ENCODE results near the gene E2F4. TPM values are rescaled to one million over a fixed set of nuclear protein-coding genes. Genes with fewer than 3 reads are reported as not detected.

The E2F4 gene
- total RNA-seq, 1 donor from 2014 or later: 66.5 TPM

GRCh38 chr16:67202426-67202825 is 10.5 kb downstream of the E2F4 start:
- ATAC-seq (no peak), DNase-seq (no peak)
- Histone ChIP-seq H3K9me3 (no peaks in the 10 kb centered on the region), H3K27me3 (ENCODE audit: low read depth) (no peaks in the 10 kb centered on the region), H3K4me1 (peaks cover 13% of the 10 kb centered on the region), H3K4me3 (no peak overlapping the region), H3K27ac (no peak overlapping the region), H3K36me3 (peaks cover 50% of the 10 kb centered on the region)
- intact Hi-C loops (cut with DNase I): no loop called here
- TF ChIP-seq CTCF (IDR thresholded peaks at IDR 0.05): no peak

GRCh38 chr16:67202956-67203493 is 11.1 kb downstream of the E2F4 start:
- DNase-seq (no peak), ATAC-seq (no peak)
- intact Hi-C loops (cut with DNase I): no loop called here
- Histone ChIP-seq H3K36me3 (peaks cover 44% of the 10 kb centered on the region), H3K27ac (no peak overlapping the region), H3K27me3 (ENCODE audit: low read depth) (no peaks in the 10 kb centered on the region), H3K4me1 (peaks cover 12% of the 10 kb centered on the region), H3K4me3 (no peak overlapping the region), H3K9me3 (no peaks in the 10 kb centered on the region)
- TF ChIP-seq CTCF (IDR thresholded peaks at IDR 0.05): no peak

DNA sequence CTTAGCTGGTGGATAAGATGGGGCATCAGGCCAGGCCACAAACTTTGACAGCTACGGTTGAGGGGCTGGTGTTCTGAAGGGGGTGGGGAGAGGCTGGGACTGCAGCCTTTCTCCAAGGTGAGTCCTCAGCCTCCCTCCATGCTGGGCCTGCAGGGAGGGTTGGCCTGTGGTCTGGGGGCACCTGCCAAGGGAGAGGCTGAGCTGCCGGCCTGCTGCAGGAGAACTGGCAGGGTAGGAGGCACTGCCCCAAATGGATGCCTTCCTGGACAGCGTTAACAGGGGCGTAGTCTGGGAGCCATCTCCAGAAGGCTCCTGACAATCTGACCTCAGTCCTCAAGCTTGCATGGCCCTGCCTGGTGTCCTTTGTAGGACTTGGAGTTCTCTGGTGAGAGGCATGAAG is 12.1 kb downstream of the E2F4 start:
- H3K9me3 ChIP-seq: no peaks in the 10 kb centered on the region
- peaks cover 1% of the 10 kb centered on the region for H3K4me1 ChIP-seq
- H3K4me3 ChIP-seq: no peak overlapping the region
- no peak for ATAC-seq
- no peak for DNase-seq
- H3K36me3 ChIP-seq: peaks cover 39% of the 10 kb centered on the region
- no peak overlapping the region for H3K27ac ChIP-seq
- H3K27me3 ChIP-seq (ENCODE audit: low read depth): no peaks in the 10 kb centered on the region
- TF ChIP-seq CTCF (IDR thresholded peaks at IDR 0.05): no peak
- intact Hi-C loops (cut with DNase I): no loop called here

DNA sequence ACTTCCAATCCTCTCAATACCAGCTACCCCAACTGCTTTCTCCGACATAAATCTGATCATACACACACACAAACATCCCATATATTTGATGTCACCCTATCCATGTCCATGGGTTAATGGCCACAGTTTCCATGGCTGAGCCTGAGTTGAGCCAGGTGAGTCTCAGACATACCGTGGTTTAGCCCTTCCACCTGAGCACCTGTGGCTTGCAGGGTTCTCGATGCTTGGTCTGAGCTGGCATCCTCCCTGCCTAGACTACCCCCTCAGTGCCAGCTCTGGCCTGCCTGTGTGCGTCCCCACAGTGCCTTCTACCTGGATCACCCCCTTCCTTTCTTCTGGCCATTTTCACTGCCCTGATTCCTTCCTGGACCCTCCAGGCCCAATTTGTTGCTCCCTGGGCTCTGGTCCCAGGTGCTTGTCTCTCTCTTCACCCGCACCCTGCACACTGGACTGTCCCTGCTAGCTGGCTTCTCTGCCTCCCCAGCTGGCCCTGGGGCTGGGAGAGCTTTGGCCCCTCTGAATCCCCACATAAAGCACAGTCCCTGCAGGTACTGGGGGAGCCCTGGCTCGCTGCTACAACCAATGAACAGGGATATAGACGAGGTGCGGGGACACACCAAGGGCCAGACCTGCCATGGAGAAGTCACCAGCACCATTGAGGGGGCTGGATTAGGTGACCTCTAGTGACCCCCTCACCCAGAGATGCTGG is 14.3 kb downstream of the E2F4 start:
- ATAC-seq (no peak), DNase-seq (no peak)
- peaks cover 30% of the 10 kb centered on the region for H3K36me3 ChIP-seq
- H3K9me3 ChIP-seq: no peaks in the 10 kb centered on the region
- no peak for TF ChIP-seq CTCF (IDR thresholded peaks at IDR 0.05)
- H3K4me3 ChIP-seq: no peak overlapping the region
- no peaks in the 10 kb centered on the region for H3K4me1 ChIP-seq
- no peak overlapping the region for H3K27ac ChIP-seq
- no peaks in the 10 kb centered on the region for H3K27me3 ChIP-seq (ENCODE audit: low read depth)
- intact Hi-C loops (cut with DNase I): no loop called here

GRCh38 chr16:67206838-67207248 is 14.9 kb downstream of the E2F4 start:
- Histone ChIP-seq H3K27ac (no peak overlapping the region), H3K4me1 (no peaks in the 10 kb centered on the region), H3K27me3 (ENCODE audit: low read depth) (no peaks in the 10 kb centered on the region), H3K4me3 (no peak overlapping the region), H3K9me3 (no peaks in the 10 kb centered on the region), H3K36me3 (peaks cover 25% of the 10 kb centered on the region)
- TF ChIP-seq CTCF (IDR thresholded peaks at IDR 0.05): no peak
- intact Hi-C loops (cut with DNase I): no loop called here
- ATAC-seq (no peak), DNase-seq (no peak)
